ENCODE measurements around the gene ARRDC1.
"Not testable (repeated sequence)": the region's sequence is repeated elsewhere in the genome, so short reads cannot be mapped to it uniquely, and the experiment has no call there.

Gene ARRDC1

DNA sequence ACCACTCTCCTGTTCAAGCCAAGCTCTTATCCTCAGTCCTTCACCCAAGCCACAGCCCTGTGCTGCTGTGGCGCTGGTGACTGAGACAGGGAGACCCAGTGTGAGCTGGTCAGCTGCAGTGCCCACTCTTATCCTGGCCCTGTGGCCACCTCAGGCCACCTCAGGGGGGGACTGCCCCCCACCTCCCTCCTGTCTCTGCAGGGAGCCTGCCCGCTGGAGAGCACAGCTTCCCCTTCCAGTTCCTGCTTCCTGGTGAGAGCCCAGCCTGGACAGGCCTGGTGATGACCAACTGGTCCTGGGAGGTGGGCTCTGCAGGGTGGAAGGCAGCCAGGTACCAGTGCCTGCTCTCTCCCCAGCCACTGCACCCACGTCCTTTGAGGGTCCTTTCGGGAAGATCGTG, 7.8 kb downstream of the ARRDC1 start:
- no peak for DNase-seq (ENCODE audit: low read depth in 2 of 2)

GRCh38 chr9:137613738-137614523, 8.4 kb downstream of the ARRDC1 start:
- no peak for DNase-seq (ENCODE audit: low read depth in 2 of 2)

GRCh38 chr9:137614631-137615386, 9.3 kb downstream of the ARRDC1 start:
- no peak for DNase-seq (ENCODE audit: low read depth in 2 of 2)

DNA sequence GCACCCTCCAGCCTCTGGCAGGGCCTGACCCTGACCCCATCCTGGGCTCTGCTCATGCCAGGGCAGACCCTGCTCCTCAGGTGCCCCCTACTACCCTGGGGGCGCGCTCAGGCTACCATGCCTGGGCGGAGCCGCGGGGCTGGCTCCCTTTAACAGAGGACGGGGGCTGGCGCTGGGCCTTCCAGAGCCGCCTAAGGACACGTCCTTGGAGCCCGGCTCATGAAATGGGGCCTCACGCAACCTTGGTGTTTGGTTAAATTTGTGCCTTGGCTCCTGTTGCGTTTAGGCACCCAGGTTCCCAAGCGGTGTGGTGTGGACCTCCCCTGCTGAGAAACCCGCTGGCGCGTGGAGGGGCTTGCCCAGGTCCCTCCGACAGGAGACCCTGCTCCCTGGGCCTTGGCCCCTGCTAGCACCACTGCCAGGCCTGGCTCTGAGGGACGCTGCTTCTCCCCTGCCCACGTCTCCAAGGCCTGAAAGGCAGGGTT, 9.9 kb downstream of the ARRDC1 start:
- no peak for DNase-seq (ENCODE audit: low read depth in 2 of 2)

DNA sequence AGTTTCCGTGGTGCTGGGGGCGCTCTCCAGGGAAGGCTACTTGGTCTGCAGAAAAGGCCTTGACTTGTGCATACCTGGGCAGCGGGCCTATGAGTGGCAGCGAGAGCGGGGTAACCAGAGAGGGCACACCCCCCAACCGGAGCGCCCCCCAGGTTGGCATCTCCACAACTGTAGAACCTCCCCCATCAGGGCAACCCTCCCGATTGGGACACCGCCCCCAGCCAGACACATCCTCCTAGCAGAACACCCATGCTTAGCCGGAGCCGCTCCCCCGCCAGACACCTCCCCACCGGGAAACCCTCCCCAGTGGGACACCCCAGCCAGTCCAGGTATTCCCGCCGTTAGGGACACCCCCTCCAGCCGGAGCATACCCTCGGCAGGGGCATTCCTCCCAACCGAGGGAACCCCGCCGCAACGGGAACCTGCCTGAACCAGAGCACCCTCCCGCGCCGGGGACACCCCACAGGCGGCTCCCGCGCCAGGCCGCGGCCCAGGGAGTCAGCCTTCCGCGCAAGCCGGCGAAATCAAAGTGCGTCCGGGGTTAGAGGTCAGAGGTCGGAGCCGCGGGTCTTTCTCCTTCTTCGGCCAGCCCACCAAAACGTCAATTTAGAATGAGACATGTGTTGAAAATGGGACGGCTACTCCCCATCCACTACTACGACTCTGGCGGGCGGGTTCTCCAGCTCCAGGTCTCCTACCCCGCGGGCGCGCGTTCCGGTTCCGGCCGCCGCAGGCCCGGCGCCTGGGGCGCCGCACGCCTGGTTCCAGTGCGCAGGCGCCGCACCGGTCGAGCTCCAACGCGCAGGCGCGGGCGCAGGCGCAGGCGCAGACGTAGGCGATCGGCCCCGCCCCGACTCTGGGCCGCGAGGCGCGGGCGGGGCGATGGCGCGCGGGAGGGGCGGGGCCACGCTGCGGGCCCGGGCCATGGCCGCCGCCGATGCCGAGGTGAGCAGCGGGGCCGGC, 12.9 kb downstream of the ARRDC1 start, which contains the start of gene EHMT1:
TSS of gene EHMT1 (plus strand) at position 901 of the 963 bp plus-strand sequence. CDS start at position 925, 24 bp downstream.
- DNase-seq (ENCODE audit: low read depth in 2 of 2) = peak; percentile 84 to 88

DNA sequence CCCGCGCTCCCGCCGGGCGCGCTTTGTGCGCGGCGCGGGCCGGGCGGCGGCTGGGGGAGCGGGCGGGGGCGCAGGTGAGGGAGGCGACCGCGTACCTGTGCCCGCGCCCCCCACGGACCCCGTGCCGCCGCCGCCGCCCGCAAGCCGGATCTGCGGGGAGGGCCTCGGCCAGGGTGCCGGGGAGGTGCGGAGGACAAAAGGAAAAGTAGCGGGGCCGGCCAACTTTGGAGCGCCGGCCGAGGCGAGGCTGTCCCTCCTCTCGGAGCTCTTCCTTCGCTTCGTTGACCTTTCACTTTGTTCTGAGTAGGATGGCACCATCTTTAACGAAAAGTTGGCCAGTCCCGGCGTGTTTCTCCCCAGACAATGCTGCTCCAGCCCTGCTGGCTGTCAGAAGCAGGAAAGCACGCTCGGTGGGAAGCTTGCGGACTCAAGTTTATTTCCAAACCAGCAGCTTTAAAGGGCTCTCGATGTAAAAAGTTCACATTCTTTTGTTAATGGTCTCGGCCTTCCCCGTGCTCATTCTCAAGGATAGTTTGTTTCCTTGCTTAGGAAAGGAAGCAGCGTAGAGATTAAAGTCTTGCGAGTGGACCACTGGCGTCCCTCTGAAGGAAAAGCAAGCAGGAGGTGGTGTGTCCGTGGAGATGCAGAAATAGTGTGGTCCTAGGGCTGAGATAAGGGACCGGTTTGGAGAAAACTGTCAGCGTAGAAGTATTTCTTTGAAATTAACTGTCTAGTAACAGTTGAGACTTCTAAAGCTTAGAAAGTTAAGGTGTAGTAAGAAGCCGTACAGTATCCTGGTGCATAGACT, 14.0 kb downstream of the ARRDC1 start:
- no peak for DNase-seq (ENCODE audit: low read depth in 2 of 2)

DNA sequence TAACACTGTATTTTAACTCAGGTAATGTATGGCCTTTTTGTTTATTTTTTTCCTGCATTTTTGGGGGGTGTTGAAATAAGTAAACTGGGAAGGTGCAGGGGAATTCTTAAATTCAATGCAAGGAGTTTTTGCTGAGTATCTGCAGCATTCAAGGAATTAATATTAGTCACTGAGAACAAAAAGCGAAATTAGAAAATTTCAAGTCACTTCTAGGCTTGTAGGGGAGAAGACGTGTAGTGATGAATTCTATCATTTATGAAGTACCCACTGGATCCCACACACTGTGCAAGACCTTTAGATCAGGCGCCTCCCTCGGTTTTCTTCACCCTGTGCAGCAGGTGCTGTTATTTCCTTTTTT, 14.5 kb downstream of the ARRDC1 start:
- DNase-seq (ENCODE audit: low read depth in 2 of 2) = no peak

- DNase-seq (ENCODE audit: low read depth in 2 of 2) = no peak
Measured at GRCh38 chr9:137620581-137620980, 15.1 kb downstream of the ARRDC1 start.

DNA sequence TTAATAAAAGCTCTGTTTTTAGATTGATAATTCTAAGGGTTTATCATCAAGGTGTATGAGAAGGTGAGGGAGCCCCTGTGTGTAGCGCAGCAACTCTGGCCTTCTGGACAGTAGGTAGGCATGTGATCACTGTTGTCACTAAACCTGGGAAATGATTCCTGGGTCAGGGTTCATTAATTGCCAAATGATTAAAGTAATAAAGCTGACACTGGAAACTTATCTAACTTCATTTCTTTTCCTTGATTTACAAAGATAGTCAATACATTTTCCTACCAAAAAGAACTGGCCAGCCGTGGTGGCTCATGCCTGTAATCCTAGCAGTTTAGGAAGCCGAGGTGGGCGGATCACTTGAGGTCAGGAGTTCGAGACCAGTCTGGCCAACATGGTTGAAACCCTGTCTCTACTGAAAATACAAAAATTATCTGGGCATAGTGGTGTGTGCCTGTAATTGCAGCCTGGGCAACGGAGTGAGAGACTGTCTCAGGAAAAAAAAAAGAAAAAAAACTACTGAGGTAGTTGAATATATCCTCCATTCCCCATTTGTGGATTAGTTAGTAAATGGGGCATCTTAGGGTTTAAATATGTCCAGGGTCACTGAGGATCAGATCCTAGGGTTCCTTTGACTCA, 15.8 kb downstream of the ARRDC1 start:
- no peak for DNase-seq (ENCODE audit: low read depth in 2 of 2)

- DNase-seq (ENCODE audit: low read depth in 2 of 2) = not testable (repeated sequence)
Measured at GRCh38 chr9:137622211-137622610, 16.7 kb downstream of the ARRDC1 start.

DNA sequence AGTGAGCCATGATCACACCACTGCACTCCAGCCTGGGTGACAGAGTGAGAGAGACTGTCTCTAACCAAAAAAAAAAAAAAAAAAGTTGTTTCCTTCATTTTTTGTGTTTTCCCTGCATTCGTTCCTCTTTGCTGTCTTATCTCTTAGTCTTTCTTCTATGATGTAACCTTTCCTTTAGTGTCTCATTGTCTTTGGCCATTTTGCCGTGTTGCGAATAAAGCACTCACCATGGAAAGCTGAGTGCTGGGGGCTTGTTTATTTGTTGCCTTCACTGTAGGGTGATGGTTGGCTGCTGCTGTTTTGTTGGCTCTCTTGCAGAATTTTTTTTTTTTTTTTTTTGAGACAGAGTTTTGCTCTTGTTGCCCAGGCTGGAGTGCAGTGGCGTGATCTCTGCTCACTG, 21.0 kb downstream of the ARRDC1 start:
- no peak for DNase-seq (ENCODE audit: low read depth in 2 of 2)

DNA sequence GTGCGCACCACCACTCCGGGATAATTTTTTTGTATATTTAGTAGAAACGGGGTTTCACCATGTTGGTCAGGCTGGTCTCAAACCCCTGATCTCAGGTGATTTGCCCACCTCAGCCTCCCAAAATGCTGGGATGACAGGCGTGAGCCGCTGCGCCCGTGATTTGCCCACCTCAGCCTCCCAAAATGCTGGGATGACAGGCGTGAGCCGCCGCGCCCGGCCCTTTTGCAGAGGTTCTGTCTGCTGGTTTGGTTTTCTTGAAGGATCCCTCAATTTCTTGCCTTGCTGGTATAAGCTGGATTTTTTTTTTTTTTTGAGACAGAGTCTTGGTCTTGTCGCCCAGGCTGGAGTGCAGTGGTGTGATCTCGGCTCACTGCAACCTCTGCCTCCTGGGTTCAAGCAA, 21.9 kb downstream of the ARRDC1 start:
- not testable (repeated sequence) for DNase-seq (ENCODE audit: low read depth in 2 of 2)

GRCh38 chr9:137630126-137630525, 24.6 kb downstream of the ARRDC1 start:
- DNase-seq (ENCODE audit: low read depth in 2 of 2) = no peak

GRCh38 chr9:137630679-137631078, 25.2 kb downstream of the ARRDC1 start:
- DNase-seq (ENCODE audit: low read depth in 2 of 2) = no peak

DNA sequence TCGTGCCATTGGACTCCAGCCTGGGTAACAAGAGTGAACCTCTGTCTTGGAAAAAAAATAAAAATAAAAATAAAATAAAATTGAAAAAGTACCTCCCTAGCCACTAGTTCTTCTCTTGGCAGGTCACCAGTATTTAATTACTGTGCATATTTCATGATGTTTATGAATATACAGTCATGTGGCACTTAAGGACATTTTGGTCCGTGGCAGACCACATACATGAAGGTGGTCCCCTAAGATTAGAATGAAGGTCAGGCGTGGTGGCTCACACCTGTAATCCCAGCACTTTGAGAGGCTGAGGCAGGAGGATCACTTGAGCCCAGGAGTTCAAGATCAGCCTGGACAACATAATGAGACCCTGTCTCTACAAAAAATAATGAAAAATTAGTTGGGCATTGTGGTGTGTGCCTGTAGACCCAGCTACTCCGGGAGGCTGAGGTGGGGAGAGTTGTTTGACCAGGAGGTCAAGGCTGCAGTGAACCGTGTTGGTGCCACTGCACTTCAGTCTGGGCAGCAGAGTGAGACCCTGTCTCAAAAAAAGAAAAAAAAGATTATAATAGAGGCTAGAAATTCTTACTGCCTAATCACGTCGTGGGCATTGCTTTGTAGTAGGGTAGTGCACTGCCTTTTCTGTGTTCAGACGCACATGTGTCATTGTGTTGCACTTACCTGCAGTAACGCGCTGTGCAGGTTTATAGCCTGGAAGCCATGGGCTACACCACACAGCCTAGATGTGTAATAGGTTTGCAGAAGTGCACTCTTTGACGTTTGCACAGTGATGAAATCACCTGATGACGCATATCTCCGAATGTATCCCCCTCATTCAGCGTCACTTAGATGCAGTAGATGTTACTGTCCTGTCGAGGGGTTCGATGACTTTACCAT, 26.1 kb downstream of the ARRDC1 start:
- DNase-seq (ENCODE audit: low read depth in 2 of 2) = no peak

- DNase-seq (ENCODE audit: low read depth in 2 of 2) = no peak
Measured at GRCh38 chr9:137632230-137633161, 27.0 kb downstream of the ARRDC1 start.

DNA sequence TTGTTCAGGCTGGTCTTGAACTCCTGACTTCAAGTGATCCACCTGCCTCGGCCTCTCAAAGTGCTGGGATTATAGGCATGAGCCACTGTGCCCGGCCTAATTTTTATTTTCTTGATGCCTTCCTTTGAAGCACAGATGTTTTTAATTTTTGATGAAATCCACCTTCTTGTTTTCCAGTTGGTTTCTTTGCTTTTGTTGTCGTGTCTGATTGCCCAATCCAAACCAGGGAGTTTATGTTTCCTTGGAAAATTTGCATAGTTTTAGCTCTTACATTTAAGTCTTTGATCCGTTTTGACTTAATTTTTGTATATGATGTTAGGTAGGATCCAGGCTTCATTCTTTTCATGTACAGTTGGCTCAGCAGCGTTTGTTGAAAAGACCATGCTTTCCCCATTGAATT, 28.5 kb downstream of the ARRDC1 start:
- no peak for DNase-seq (ENCODE audit: low read depth in 2 of 2)

DNA sequence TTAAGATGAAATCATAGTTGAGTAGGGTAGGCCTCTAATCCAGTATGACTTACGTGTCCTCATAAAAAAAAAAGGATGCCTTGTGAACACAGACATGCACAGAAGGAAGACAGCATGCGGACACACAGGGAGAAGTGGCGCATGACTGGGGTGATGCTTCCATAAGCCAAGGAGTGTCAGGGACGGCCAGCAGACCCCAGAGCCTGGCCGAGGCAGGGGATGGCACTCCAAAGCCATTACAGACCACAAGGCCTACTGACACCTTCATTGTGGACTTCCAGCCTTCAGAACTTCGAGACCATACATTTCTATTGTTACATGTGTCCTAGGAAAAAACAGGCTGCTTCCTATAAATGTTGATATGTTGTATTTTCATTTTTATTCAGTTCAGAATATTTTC, 33.2 kb downstream of the ARRDC1 start:
- DNase-seq (ENCODE audit: low read depth in 2 of 2) = no peak

Measured in stimulated activated CD8-positive, alpha-beta memory T cell treated with anti-CD3 and anti-CD28 coated beads, Interleukin-2, amount 100 ng/mL, for 48 hours (primary cell).